GM21528 (cell line): ENCODE data around the gene KRT15.

Experiments
- ATAC-seq: cut with Tn5 transposase; IDR thresholded peaks from one replicate; pipeline ENCODE4 v1.9.1; 2021; ENCODE audit warnings: mild to moderate bottlenecking, moderate library complexity; ENCODE audit not compliant: unreplicated experiment, low FRiP score

Gene KRT15

DNA sequence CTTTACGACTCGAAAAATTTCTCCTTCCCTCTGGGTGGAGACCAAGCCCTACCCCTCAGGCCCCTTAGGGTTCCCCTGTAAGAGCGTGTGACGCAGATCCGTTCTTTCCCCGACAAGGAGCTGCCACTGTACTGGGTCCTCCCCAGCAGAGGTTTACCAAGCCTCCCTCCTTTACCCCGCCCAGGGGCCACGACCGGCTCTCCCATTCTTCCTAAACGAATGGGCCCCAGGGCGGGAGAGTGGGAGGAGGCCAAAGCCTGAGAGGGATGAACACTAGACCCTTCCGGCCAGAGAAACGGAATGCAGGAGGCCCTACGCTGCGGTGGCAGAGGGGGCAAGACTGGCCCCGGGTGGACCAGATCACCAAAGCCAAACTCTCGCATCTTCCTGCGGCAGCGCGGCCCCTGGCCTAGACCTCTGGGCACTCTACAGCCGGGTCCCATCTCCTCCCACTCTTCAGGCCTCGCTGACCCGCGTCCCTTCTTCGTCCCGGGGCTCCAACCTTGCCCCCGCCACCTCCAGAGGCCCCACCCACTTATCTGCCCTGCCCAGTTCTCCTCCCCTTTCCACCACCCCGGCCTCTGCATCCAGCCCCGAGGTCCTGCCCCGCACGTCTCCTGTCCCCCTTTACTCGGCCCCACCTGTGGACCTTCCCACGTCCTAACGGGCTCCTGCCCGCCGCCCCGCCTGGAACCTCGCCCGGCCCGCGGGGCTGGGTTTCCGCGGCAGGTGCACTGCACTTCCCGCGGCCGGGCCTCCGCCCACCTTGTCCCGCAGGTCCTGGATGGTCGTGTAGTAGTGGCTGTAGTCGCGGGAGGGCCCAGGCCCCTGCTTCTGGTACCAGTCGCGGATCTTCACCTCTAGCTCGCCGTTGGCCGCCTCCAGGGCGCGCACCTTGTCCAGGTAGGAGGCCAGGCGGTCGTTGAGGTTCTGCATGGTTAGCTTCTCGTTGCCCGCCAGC lies 8.7 kb upstream of the KRT15 start:
- no peak for ATAC-seq

DNA sequence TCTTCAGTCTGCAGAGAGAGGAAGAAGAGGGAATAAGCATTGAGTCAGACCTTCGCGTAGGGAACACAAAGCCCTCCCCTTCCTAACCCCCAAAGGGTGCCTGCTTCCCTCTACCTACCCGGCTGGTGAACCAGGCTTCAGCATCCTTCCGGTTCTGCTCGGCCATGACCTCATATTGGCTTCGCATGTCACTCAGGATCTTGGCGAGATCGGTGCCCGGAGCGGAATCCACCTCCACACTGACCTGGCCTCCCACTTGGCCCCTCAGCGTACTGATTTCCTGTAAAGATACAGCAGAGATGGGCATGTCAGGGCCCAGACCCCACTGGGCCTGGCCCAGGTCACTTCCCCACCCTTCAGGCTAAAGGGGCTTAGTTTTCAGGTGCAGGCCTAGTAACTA lies 5.6 kb upstream of the KRT15 start:
- ATAC-seq: no peak

DNA sequence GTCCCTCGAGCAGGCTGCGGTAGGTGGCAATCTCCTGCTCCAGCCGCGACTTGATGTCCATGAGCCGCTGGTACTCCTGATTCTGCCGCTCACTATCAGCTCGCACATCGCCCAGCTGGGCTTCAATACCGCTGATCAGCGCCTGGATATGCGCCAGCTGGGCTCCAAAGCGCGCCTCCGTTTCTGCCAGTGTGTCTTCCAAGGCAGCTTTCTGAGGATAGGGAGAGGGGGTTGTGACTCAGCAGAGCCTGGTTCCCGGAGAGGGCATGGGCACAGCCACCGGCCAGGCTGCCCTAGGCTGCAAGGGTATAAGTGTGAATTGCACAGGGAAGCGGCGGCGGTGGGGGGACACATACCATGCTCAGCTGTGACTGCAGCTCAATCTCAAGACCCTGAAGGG lies 5.1 kb upstream of the KRT15 start:
- ATAC-seq: no peak

DNA sequence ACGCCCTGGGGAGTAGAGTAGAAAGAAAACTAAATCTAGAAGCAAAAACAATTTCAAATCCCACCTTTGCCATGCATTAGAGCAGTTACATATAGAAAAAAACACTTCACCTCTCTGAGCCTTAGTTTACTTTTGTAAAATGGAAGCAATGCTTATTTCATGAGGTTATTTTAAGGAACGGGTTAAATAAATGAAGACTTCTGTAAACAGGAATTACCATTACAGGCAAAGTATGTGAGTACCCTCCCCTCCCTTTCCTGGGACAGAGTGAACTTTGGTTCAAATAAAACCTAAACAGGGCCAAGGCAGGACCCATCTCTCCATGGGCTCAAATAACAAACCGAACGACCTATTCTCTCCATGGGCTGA lies 4.5 kb upstream of the KRT15 start:
- ATAC-seq: no peak

DNA sequence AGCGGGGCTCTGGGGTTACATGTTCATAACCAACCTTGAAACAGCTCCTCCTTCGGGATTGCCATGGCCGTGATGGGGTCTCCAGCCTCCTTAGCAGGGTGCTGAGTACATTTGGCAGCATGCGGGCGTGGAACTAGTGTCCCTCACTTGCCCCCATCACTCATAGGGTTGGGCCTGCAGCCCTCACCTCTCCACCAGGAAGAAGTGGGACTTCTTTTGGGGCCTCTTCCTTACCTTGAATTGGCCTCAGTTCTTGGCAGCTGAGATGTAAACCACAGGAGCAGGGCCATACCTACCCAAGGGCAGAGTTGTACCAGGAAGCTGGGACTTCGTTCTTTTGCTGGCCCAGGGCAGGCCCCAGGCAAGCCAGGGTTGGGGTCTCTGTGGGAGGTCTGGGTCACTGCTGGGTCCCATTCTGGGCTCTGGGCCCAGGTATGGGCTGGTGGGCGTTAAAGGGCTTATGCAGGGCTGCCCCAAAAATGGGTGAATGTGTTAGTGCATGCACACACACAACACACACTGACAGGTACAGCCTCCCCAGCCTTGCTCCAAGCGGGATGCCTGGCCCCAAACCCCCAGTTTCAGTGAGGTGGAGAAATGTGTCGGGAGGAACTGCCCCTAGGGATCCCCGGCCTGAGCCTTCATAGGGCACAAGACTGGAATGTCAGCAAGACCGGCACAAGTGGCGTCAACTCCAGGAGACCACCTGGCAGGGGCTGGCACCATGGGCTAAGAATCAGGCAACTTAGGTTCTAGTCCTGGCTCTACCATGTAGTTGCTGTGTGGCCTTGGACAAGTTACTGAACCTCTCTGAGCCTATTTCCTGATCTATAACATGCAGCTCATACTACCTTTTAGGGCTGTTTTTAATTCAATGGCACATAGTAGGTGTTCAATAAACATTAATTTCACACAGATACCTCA lies 3.9 kb upstream of the KRT15 start:
- ATAC-seq: no peak

DNA sequence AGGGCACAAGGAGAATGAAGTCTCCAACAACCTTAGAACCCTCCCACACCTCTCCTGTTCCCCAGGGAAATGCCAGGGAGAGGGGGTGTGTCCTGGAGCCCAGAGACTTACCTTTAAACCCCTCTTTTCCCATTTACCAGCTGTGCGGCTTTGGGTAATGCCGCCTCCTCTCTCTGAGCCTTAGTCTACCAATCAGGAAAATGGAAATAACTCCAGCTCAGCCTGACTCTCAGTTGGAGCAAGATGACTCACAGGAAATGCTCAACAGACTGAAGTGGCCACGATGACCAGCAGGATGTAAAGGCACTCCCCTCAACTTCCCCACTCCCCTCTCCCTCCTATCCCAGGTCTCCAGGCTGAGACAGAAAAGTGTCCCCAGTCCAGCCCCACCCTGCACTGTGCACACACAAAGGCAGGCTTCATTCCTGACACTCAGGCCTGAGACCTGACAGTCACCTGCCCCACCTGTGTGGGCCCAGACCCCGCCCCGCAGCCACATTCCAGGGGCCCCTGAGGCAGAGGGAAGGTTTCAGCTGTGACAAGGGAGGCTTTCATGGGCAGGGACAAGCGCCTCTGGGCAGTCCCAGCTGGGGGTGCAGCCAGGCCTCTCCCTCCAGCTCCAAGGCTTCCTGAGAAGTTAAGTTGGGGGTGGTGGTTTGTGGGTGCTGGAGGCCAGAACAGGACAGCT lies 3.0 kb upstream of the KRT15 start:
- ATAC-seq: no peak

DNA sequence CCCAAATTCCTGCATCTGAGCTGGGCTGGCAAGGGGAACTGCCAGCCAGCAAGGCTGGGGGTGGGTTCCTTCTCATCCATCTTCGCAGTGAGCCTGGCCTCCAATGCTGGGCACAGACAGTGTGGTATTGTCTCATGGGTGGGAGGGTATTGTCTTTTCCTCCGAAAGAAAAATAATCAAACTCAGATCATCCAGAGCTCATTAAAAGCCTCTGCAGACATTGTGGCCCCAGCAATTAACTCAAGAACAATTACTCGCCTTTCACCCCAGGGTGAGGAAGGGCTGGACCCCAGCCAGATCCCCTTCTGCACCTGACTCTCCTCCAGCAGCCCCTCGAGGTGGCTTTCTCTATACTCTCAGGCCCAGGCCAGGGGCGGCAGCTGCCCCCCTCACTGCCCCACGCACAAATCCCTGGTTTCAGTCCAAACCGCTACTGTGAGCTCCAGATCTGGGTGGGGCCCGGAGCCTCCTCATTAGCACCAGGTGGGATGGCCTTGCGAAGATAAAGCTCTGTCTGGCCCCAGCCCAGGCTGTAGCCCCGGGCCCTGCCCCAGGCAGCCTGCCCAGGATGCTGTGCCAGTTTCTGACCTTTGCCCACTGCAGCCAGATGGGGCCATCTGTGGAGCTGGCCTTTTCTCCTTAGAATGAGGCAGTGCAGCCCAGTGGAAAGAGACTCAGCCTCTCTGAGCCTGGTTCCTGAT lies 2.3 kb upstream of the KRT15 start:
- no peak for ATAC-seq

DNA sequence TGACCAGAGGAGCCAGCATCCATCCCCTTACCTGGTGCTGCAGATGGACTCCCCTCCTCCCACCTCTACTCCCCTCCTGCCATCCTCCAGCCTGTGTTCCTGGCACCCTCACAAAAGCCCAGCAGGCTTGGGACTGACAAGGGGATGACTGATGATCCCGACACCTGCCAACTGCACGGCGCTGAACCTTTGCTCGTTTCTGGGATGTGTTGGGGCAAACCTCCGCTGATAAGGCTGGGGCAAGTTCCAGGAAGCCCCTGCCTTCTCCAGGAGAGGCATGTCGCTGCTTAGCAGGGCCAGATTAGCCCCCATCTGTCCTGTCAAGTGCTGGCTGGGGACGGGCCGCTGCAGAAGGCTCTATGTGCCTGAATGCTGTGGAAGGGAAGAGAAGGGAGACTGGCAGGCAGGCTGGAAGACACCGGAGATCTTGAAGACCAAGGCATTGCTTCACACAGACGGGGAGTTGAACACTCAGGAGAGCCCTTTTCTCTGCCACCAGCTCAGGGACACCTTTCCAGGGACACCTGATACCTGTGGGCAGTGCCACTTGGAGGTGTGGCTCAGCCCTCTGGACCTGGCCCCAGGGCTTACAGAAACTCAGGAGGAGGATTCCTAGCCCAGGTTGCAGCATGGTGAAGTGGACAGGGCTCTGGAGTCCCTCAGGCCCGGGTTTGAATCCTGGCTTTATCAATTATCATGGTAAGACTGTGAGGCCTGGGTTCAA lies 973 bp upstream of the KRT15 start:
- ATAC-seq: no peak

DNA sequence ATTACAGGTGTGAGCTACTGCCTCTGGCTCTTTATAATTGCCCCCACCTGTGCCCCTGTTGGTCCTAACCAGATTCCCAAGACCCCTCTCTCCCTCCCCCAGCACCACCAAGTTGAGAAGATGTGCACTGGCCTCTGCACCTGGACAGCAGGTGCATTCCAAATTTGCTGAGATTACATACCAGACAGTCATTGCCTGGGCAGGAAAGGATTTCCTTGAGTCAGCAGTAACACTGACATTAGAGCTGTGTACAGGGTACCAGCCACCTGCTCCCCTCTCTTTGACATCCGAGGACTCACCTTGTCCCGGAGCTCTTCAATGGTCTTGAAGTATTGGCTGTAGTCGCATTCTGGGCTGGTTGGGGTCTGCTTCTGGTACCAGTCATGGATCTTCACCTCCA lies 659 bp downstream of the KRT15 start:
- ATAC-seq: no peak

DNA sequence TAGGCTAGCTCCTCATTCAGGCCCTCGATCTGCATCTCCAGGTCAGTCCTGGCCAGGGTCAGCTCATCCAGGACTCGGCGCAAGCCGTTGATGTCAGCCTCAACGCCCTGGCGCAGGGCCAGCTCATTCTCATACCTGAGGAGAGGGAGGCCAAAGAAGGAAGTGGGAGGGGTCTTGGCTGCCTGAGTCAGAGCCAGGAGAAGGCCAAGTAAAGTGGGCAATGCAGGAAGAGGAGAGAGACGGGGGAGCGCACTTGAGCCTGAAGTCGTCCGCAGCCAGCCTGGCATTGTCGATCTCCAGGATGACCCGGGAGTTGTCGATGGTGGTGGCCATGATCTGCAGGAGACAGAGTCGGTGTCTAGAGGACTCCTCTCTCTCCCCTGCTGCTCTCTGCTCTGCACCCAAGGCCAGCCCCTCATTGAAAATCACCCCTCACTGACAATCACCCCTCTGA lies 1.8 kb downstream of the KRT15 start:
- ATAC-seq: no peak

DNA sequence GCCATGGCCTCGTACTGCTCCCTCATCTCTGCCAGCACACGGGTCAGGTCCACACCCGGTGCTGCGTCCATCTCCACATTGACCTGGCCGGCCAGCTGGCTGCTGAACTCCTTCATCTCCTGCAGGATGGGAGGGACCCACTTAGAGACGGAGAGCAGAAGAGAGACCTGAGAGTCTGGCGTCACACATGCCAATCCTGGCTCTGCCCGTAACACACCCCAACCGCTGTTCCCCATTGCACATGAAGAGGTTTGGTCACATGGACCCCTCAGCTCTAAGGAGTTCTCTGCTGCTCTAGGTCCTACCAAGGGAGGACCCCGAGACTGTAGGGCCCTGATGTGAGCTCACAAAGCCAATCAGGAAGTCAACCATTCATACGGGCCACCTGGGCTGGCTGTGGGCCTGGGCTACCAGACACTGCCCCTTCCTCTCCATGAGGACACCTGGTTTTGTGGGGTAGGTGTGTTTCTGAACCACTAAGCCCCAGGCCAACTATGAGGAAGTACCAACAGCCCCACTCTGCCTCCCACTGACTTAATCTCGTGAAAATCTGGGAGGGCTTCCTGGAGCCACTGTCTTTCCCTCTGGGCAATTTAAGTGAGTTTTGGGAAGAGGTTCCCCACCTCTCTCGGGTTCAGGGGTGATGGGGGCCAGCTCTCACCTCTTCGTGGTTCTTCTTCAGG lies 2.4 kb downstream of the KRT15 start:
- ATAC-seq: no peak

DNA sequence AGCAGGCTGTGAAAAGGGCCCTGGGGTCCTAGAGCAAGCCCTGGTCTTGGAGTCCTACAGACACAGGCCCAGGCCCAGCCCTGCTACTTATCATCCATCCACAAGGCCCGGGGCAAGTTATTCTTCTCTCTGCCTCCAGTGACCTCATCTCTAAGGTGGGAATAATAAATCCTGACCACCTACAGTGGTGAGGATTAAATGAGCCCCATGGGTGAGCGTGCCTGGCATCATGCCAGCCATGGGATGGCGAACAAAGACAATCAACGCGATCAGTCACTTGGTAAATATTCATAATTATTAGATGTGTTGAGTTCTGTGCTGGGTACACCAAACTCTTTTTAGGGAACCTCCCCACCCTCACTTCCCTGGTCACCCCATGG lies 5.5 kb downstream of the KRT15 start:
- no peak for ATAC-seq

DNA sequence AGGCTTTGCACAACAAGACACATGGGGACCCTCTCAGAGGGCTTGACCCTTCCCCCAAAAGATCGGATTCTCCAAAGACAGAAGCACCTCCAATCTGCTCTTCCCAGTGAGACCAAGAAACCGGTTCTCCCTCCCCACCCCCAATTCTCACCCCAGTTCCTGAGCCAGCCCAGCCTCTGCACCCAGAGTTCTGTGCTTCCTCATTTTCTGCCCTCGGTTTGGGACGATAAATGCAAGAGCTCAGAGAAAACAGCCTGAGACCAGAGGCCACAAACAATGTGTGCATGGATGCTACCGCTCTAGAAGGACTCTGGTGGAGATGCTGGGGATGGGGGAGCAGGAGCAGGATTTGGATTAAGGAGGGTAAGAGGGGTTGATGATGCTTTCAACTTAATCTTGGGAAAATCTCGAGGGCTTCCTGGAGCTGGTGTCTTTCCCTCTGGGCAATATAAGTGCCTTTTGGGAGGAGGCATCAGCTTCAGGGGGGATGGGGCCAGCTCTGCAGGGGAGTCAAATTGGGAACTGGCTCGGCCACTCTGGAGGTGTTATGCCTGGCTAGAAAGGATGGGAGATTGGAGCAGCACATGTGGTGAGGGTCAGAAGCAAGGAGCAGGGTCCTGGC lies 6.0 kb downstream of the KRT15 start:
- no peak for ATAC-seq

DNA sequence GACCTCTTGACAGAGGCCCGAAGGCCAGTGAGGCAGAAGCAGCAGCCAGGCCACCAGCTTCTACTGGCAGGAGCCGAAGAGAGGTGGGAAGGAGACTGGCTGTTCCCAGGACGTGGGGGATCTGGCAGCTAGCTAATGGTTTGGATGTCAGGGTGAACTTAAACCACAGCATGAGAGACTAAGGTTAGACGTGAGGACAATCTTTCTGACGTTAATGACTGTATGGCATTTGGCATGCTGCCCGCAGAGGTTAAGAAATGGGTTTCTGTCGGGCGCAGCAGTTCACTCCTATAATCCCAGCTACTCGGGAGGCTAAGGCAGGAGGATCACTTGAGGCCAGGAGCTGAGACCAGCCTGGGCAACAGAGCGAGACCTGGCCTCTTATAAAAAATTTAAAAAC lies 7.0 kb downstream of the KRT15 start:
- ATAC-seq: no peak

DNA sequence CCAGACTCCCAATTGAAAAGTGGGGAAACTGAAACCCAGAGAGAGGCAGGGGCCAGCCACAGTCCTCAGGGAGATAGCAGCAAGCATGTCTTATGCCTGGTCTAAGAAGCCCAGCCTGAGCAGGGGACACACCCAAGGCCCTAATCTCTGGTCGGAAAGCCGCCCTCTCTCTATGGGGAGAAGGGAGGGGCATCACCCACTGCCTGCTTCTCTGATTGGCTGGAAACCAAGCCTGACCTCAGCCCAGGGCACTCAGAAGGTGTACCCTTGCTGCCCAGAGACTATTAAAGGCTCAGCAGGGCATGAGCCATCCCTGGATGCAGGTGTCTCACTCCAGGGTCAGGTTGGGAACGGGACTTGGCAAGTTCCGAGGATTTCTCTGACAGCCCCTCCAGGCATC lies 7.6 kb downstream of the KRT15 start:
- ATAC-seq: no peak

DNA sequence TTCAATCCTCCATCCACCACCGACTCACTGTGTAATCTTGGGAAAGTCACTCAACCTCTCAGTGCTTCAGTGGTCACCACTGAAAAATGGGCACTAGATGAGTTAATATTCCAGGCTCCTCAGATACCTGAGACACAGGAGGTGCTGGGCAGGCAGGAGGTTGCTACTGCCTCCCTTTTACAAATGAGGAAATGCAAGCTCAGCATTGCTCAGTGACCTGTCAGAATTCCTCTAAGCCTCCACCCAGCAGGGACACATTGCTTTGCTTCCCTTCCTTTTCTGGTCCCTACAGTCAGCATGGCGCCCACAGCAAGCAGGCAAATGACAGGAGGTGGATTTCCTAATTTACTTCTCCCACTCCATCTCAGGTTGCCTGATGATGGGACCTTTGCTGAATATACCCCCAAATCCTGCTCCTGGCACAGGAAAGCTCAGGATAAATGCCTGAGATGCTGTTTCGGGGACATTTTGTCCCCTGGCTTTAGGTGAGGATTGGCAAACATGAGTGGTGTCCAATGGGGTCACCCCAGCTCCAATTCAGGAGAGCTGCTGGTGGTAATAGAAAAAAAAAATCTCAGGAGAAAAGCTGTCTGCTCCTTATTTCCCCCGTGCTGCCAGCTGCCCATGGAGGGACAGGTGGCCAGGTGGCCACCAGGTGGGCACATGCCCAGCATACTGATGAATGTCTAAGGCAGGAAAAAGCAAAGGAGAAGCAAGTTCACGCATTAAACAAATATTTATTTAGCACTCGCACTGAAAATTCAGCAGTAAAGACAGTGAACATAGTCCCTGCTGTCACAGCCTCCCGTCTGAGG lies 8.2 kb downstream of the KRT15 start:
- no peak for ATAC-seq

DNA sequence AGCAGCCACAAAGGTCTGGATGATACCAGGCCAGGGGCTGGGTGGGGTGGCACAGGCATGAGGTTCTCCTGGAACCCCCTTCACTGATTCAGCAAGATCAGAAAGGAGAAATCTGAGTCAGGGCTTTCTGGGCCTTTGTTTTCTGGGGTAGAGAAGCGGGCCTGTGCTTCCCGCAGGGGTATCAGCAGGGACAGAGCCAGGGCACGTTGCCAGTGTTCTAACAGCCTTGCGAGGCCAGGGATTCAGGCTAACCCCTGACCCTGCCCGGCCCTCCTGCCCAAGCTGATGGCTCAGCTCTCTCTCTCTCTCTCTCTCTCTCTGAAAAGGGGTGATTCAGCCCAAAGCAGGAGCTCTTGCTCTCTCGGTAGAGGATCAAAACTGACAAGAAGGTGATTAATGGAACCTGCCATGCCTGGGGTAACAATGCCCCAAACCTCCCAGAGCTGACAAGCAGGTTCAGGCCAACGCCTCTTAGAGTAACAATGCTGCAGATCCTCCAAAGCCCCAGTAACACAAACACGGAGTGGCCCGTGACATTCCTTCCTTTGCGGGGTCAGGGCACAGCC lies 11.3 kb downstream of the KRT15 start:
- no peak for ATAC-seq
